Measurements from ENCODE around the gene DNAJC12. TPM values are rescaled to one million over a fixed set of nuclear protein-coding genes. Genes with fewer than 3 reads are reported as not detected.
A peak's percentile ranks its signal among the peaks of the same experiment; 100 is the strongest.
"Not testable (repeated sequence)": the region's sequence is repeated elsewhere in the genome, so short reads cannot be mapped to it uniquely, and the experiment has no call there.

Gene DNAJC12
- total RNA-seq, 2 donors from 2014 or later: 8.2 to 26.2 TPM

DNA sequence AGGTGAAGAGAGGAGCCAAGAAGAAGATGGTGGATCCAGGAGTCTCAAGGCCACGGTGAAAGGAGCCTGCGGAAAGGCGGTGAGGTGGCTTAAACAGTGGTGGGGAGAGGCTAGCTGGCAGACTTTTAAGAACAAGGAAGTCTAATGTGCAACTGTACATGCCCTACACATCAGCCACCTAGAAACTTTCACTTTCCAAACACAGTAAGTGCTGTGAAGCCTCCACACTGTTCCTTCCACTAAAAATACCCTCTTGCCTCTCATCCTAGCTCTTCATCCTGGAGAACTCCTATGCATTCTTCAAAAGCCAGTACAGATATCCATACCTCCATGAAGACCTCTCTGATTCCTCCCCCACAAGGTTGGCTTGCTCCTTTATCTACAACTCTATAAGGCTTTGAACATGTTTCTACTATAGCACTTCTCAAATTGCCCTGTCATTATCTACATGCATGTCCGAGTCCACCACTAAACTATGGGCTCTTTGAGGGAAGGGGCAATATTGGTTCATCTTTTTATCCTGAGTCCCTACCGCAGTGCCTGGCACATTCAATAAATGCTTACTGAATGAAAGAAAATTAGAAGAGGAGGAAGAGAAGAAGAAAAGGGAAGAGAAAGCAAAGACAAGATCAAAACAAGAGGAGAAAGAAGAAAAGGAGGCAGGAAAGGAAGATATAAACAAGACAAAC, 54.2 kb downstream of the DNAJC12 start:
- intact Hi-C loops (cut with DNase I): loop anchor here (5.0 kb wide), 1 partner anchor 86 kb away; the partner anchor contains the start of gene CTNNA3
- Histone ChIP-seq H3K9me3 (no peaks in the 10 kb centered on the region), H3K4me3 (no peak overlapping the region)

DNA sequence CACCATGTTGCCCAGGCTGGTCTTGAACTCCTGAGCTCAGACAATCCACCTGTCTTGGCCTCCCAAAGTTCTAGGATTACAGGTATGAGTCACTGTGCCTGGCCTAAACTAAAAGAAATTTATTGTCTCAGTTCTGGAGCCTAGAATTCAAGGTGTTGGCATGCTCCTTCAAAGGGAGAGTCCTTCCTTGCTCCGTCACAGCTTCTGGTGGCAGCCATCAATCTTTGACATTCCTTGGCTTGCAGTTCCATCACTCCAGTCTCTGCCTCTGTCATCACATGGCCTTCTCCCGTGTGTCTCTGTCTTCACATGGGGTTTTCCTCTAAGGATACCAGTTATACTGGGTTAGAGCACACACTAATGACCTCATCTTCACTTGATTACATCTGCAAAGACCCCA, 55.5 kb downstream of the DNAJC12 start:
- Histone ChIP-seq H3K4me1 (no peaks in the 10 kb centered on the region), H3K27me3 (no peaks in the 10 kb centered on the region), H3K9me3 (no peaks in the 10 kb centered on the region), H3K27ac (no peak overlapping the region), H3K4me3 (no peak overlapping the region), H3K36me3 (replicated peaks in 1 of 2; ENCODE audit: insufficient read depth in 1 of 2, low read depth in 2 of 2) (no peaks in the 10 kb centered on the region)
- no peak for TF ChIP-seq POLR2A (IDR thresholded peaks at IDR 0.05)
- TF ChIP-seq, protein P1, sequence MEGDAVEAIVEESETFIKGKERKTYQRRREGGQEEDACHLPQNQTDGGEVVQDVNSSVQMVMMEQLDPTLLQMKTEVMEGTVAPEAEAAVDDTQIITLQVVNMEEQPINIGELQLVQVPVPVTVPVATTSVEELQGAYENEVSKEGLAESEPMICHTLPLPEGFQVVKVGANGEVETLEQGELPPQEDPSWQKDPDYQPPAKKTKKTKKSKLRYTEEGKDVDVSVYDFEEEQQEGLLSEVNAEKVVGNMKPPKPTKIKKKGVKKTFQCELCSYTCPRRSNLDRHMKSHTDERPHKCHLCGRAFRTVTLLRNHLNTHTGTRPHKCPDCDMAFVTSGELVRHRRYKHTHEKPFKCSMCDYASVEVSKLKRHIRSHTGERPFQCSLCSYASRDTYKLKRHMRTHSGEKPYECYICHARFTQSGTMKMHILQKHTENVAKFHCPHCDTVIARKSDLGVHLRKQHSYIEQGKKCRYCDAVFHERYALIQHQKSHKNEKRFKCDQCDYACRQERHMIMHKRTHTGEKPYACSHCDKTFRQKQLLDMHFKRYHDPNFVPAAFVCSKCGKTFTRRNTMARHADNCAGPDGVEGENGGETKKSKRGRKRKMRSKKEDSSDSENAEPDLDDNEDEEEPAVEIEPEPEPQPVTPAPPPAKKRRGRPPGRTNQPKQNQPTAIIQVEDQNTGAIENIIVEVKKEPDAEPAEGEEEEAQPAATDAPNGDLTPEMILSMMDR (IDR thresholded peaks at IDR 0.05): no peak
- 49 to 50% methylated on average over 2 of the region's 2 CpGs for WGBS, 2 donors
- DNase-seq (no peak), ATAC-seq (no peak)
- intact Hi-C loops (cut with DNase I): loop anchor here (5.0 kb wide), 1 partner anchor 85 kb away; the partner anchor contains the start of gene CTNNA3

More for the DNA sequence above, 54.2 kb downstream of the DNAJC12 start:
- no peak for TF ChIP-seq POLR2A (IDR thresholded peaks at IDR 0.05)
- TF ChIP-seq, protein P1 (IDR thresholded peaks at IDR 0.05): no peak
- no peaks in the 10 kb centered on the region for H3K36me3 ChIP-seq (replicated peaks in 1 of 2; ENCODE audit: insufficient read depth in 1 of 2, low read depth in 2 of 2)
- no peak for DNase-seq
- ATAC-seq: no peak
- WGBS, 2 donors: 52 to 79% methylated on average over 5 of the region's 5 CpGs
- no peaks in the 10 kb centered on the region for H3K27me3 ChIP-seq
- H3K4me1 ChIP-seq: peaks cover 5% of the 10 kb centered on the region
- H3K27ac ChIP-seq: no peak overlapping the region

DNA sequence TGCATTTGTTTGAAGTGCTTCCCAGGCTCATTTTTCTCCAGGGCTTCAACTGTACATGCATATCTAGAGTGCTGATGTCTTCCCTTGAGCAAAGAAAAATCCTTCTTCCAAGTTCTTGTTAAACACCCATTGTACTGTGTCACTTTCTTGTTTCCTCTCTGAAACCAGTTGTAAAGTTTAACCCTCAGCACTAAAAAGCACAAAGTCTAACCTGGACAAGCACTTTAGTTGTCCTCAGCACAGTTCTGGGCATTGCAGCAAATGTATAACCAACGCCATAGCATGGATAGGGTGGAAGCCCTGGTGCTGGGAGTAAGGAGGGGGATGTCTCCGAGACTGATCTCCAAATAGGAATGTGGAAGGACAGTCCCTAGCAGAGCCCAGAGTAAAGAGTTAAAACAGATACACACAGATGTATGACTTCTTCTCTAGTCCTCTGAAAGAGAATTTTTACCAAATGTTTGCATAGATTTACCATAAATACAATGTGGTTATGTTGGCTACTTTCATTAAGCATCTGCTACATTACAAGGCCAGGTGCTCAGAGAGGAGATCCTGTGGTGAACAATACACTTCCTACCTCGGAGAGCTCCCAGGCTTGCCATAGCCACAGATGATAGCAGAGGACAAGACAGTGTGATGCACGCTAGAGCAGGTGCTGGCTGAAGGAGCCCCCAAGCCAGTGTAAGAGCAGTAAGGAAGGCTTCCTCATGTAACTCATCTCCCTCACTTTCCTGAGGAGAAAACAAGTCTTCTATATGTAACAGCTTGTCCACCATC, 57.0 kb downstream of the DNAJC12 start:
- TF ChIP-seq, protein P1 (IDR thresholded peaks at IDR 0.05): no peak
- TF ChIP-seq POLR2A (IDR thresholded peaks at IDR 0.05): no peak
- DNase-seq: no peak
- Histone ChIP-seq H3K4me1 (no peaks in the 10 kb centered on the region), H3K27me3 (no peaks in the 10 kb centered on the region), H3K4me3 (no peak overlapping the region), H3K27ac (no peak overlapping the region), H3K36me3 (replicated peaks in 1 of 2; ENCODE audit: insufficient read depth in 1 of 2, low read depth in 2 of 2) (no peaks in the 10 kb centered on the region), H3K9me3 (no peaks in the 10 kb centered on the region)
- intact Hi-C loops (cut with DNase I): loop anchor here (5.0 kb wide), 1 partner anchor 84 kb away; the partner anchor contains the start of gene CTNNA3
- WGBS, 2 donors: 32 to 43% methylated on average over 4 of the region's 4 CpGs
- no peak for ATAC-seq

DNA sequence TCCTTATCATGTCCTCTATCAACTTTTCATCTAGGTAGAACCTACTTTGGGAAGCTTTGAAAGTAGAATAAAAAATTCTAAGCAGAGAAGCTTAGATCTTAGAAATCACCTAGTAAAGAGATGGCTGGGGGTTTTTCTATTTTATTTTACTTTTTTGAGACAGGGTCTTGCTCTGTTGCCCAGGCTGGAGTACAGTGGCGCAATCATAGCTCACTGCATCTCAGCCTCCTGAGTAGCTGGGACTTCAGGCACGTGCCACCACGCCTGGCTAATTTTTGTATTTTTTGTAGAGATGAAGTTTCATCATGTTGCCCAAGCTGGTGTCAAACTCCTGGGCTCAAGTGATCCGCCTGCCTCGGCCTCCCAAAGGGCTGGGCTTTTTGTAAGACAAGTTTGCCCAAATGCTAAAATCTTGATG, 57.8 kb downstream of the DNAJC12 start:
- not testable (repeated sequence) for H3K4me3 ChIP-seq; H3K27me3 ChIP-seq; H3K9me3 ChIP-seq; H3K27ac ChIP-seq; ATAC-seq; H3K4me1 ChIP-seq; H3K36me3 ChIP-seq (replicated peaks in 1 of 2; ENCODE audit: insufficient read depth in 1 of 2, low read depth in 2 of 2); DNase-seq
- 27 to 36% methylated on average over 5 of the region's 5 CpGs for WGBS, 2 donors
- intact Hi-C loops (cut with DNase I): loop anchor here (5.0 kb wide), 1 partner anchor 83 kb away; the partner anchor contains the start of gene CTNNA3

DNA sequence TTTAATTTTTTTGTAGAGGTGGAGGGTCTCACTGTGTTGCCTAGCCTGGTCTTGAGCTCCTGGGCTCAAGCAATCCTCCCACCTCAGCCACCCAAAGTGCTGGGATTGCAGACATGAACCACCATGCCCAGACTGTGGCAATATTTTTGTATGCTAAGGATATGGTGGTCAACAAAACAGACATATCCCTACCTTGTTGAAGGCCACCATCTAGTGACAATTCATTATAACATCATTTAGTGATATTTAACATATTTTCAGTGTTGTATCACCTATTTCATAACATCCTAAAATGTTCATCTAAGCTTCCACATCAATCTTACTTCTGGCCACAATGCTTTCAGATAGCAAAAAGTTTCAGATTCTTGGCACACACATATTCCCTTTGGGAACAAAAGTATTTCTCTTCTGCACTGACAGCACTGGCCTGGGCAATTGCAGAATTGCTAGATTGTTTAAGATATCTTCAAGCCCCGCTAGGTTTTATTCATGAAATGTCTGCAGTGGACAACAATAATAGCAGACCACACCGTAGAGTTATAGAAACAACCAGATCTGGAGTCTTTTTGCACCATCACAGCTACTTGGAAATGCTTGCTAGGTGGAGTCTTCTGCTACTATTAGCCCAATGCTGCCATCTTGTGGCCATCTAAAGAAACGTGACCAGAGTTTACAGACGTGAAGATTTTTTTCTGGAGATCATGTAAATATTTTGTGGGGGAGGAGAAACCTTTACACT, 58.4 kb downstream of the DNAJC12 start:
- Histone ChIP-seq H3K36me3 (replicated peaks in 1 of 2; ENCODE audit: insufficient read depth in 1 of 2, low read depth in 2 of 2) (no peaks in the 10 kb centered on the region), H3K9me3 (no peaks in the 10 kb centered on the region), H3K27ac (no peak overlapping the region), H3K4me1 (no peaks in the 10 kb centered on the region), H3K27me3 (no peaks in the 10 kb centered on the region), H3K4me3 (no peak overlapping the region)
- TF ChIP-seq, protein P1 (IDR thresholded peaks at IDR 0.05): peak; percentile 67 to 93 (median 89)
- no peak for TF ChIP-seq POLR2A (IDR thresholded peaks at IDR 0.05)
- intact Hi-C loops (cut with DNase I): loop anchor here (5.0 kb wide), 1 partner anchor 82 kb away; the partner anchor contains the start of gene CTNNA3
- ATAC-seq (peak; percentile 89), DNase-seq (peak; percentile 70 to 83 (median 80))
- WGBS, 2 donors: 0% methylated on average over 4 of the region's 4 CpGs
